Nephron (organoid): ENCODE measurements around the gene EXOG.

Experiments
- H3K27ac Mint-ChIP-seq, 3 experiments: 2 replicates each; pipeline ENCODE4 v1.8.0; 2020; ENCODE audit warnings: mixed read lengths in 3 of 3, mild to moderate bottlenecking in 2 of 3, moderate library complexity in 1 of 3
- H3K27me3 Mint-ChIP-seq: 2 replicates; pipeline ENCODE4 v1.8.0; 2021; ENCODE audit warnings: low read depth, mild to moderate bottlenecking, moderate library complexity, mixed read lengths
- H3K36me3 Mint-ChIP-seq: 2 replicates; pipeline ENCODE4 v1.8.0; 2020; ENCODE audit warnings: low read depth, mixed read lengths
- H3K4me1 Mint-ChIP-seq: 2 replicates; pipeline ENCODE4 v1.8.0; 2020; ENCODE audit warnings: mixed read lengths
- H3K4me3 Mint-ChIP-seq, 3 experiments: 2 replicates each; pipeline ENCODE4 v1.8.0; 2020; ENCODE audit warnings: mild to moderate bottlenecking in 3 of 3, mixed read lengths in 3 of 3, moderate library complexity in 2 of 3
- H3K9me3 Mint-ChIP-seq: 2 replicates; pipeline ENCODE4 v1.8.0; 2020; ENCODE audit warnings: mixed read lengths
- CTCF ChIP-seq, 3 experiments: fragments of 200-600 bp; sonication (generic); IDR thresholded peaks; one replicate each; pipeline ENCODE4 v1.5.0; 2021; ENCODE audit warnings: antibody characterized with exemption in 3 of 3; ENCODE audit not compliant: unreplicated experiment in 3 of 3

The EXOG gene

GRCh38 chr3:38560996-38561717 lies 65.0 kb downstream of the EXOG start:
- Mint-ChIP-seq H3K4me1 (no peaks in the 10 kb centered on the region), H3K9me3 (peaks cover 2% of the 10 kb centered on the region), H3K27ac (no peak overlapping the region), H3K36me3 (no peaks in the 10 kb centered on the region), H3K4me3 (no peak overlapping the region), H3K27me3 (peaks cover 6% of the 10 kb centered on the region)
- no peak for TF ChIP-seq CTCF (IDR thresholded peaks at IDR 0.05; ENCODE audit: unreplicated experiment in 3 of 3)

GRCh38 chr3:38561746-38562466 lies 65.8 kb downstream of the EXOG start:
- TF ChIP-seq CTCF (IDR thresholded peaks at IDR 0.05; ENCODE audit: unreplicated experiment in 3 of 3): no peak
- peaks cover 2% of the 10 kb centered on the region for H3K9me3 Mint-ChIP-seq
- no peak overlapping the region for H3K27ac Mint-ChIP-seq
- H3K4me1 Mint-ChIP-seq: no peaks in the 10 kb centered on the region
- no peak overlapping the region for H3K4me3 Mint-ChIP-seq
- no peaks in the 10 kb centered on the region for H3K36me3 Mint-ChIP-seq
- H3K27me3 Mint-ChIP-seq: no peaks in the 10 kb centered on the region

- TF ChIP-seq CTCF (IDR thresholded peaks at IDR 0.05; ENCODE audit: unreplicated experiment in 3 of 3): no peak
- Mint-ChIP-seq H3K4me1 (no peaks in the 10 kb centered on the region), H3K27me3 (no peaks in the 10 kb centered on the region), H3K36me3 (no peaks in the 10 kb centered on the region), H3K27ac (no peak overlapping the region), H3K9me3 (peaks cover 2% of the 10 kb centered on the region), H3K4me3 (no peak overlapping the region)
Measured at GRCh38 chr3:38562467-38562925, 66.4 kb downstream of the EXOG start.

GRCh38 chr3:38563070-38563885 lies 67.1 kb downstream of the EXOG start:
- Mint-ChIP-seq H3K36me3 (no peaks in the 10 kb centered on the region), H3K27ac (no peak overlapping the region), H3K9me3 (peaks cover 2% of the 10 kb centered on the region), H3K4me1 (no peaks in the 10 kb centered on the region), H3K27me3 (no peaks in the 10 kb centered on the region), H3K4me3 (no peak overlapping the region)
- TF ChIP-seq CTCF (IDR thresholded peaks at IDR 0.05; ENCODE audit: unreplicated experiment in 3 of 3): no peak

GRCh38 chr3:38563886-38564270 lies 67.7 kb downstream of the EXOG start:
- Mint-ChIP-seq H3K36me3 (no peaks in the 10 kb centered on the region), H3K9me3 (peaks cover 2% of the 10 kb centered on the region), H3K4me3 (no peak overlapping the region), H3K4me1 (no peaks in the 10 kb centered on the region), H3K27me3 (no peaks in the 10 kb centered on the region), H3K27ac (no peak overlapping the region)
- TF ChIP-seq CTCF (IDR thresholded peaks at IDR 0.05; ENCODE audit: unreplicated experiment in 3 of 3): no peak
